LNCaP clone FGC (cell line): ENCODE measurements around the gene CCDC127.
"Not testable (repeated sequence)": the region's sequence is repeated elsewhere in the genome, so short reads cannot be mapped to it uniquely, and the experiment has no call there.

Experiments used
- DNase-seq: peaks from one replicate; pipeline ENCODE4 v3.0.0-alpha.2; 2011; ENCODE audit warnings: low read depth
- H3K4me3 ChIP-seq: 2 replicates; pipeline ENCODE4 v1.5.1; 2011; ENCODE audit warnings: mild to moderate bottlenecking, low read depth, low read length, control low read depth
- CTCF ChIP-seq: IDR thresholded peaks from 2 replicates; pipeline ENCODE4 v1.5.1; 2012; ENCODE audit warnings: mild to moderate bottlenecking; ENCODE audit not compliant: control insufficient read depth, insufficient read depth; ENCODE audit errors: extremely low read depth

The CCDC127 gene

GRCh38 chr5:197892-198489 lies 20.0 kb downstream of the CCDC127 start:
- no peak for TF ChIP-seq CTCF
- no peak overlapping the region for H3K4me3 ChIP-seq
- DNase-seq, result no peak

- H3K4me3 ChIP-seq, DNase-seq: not testable (repeated sequence)
Observed at GRCh38 chr5:197031-197430, 20.9 kb downstream of the CCDC127 start.

- DNase-seq, result no peak
- no peak overlapping the region for H3K4me3 ChIP-seq
- TF ChIP-seq CTCF, result no peak
Observed at GRCh38 chr5:196350-196749, 21.6 kb downstream of the CCDC127 start.

- no peak overlapping the region for H3K4me3 ChIP-seq
- no peak for TF ChIP-seq CTCF
- DNase-seq, result no peak
Observed at GRCh38 chr5:195401-196160, 22.4 kb downstream of the CCDC127 start.

GRCh38 chr5:194603-195209 lies 23.2 kb downstream of the CCDC127 start:
- H3K4me3 ChIP-seq, result no peak overlapping the region
- no peak for DNase-seq
- TF ChIP-seq CTCF, result no peak

GRCh38 chr5:194102-194501 lies 23.9 kb downstream of the CCDC127 start:
- H3K4me3 ChIP-seq, result no peak overlapping the region
- TF ChIP-seq CTCF, result no peak
- no peak for DNase-seq

- H3K4me3 ChIP-seq, result no peak overlapping the region
- TF ChIP-seq CTCF, result no peak
- no peak for DNase-seq
Observed at GRCh38 chr5:192970-193831, 24.8 kb downstream of the CCDC127 start.
